ENCODE measurements around the gene NAXD.
"Not testable (repeated sequence)": the region's sequence is repeated elsewhere in the genome, so short reads cannot be mapped to it uniquely, and the experiment has no call there.

Gene NAXD

GRCh38 chr13:110644892-110645521 is 29.7 kb downstream of the NAXD start:
- DNase-seq (ENCODE audit: low read depth in 2 of 2): no peak

GRCh38 chr13:110645750-110646149 is 30.4 kb downstream of the NAXD start:
- no peak for DNase-seq (ENCODE audit: low read depth in 2 of 2)

GRCh38 chr13:110646442-110647364 is 31.4 kb downstream of the NAXD start:
- no peak for DNase-seq (ENCODE audit: low read depth in 2 of 2)

GRCh38 chr13:110647365-110647737 is 32.0 kb downstream of the NAXD start:
- DNase-seq (ENCODE audit: low read depth in 2 of 2): no peak

GRCh38 chr13:110648146-110648819 is 32.9 kb downstream of the NAXD start:
- no peak for DNase-seq (ENCODE audit: low read depth in 2 of 2)

GRCh38 chr13:110648848-110649421 is 33.6 kb downstream of the NAXD start:
- no peak for DNase-seq (ENCODE audit: low read depth in 2 of 2)

GRCh38 chr13:110649551-110649950 is 34.2 kb downstream of the NAXD start:
- no peak for DNase-seq (ENCODE audit: low read depth in 2 of 2)

GRCh38 chr13:110650436-110650835 is 35.1 kb downstream of the NAXD start:
- no peak for DNase-seq (ENCODE audit: low read depth in 2 of 2)

GRCh38 chr13:110651271-110651670 is 35.9 kb downstream of the NAXD start:
- no peak for DNase-seq (ENCODE audit: low read depth in 2 of 2)

GRCh38 chr13:110651726-110652230 is 36.4 kb downstream of the NAXD start:
- DNase-seq (ENCODE audit: low read depth in 2 of 2): no peak

GRCh38 chr13:110652231-110652730 is 36.9 kb downstream of the NAXD start:
- no peak for DNase-seq (ENCODE audit: low read depth in 2 of 2)

GRCh38 chr13:110652764-110653163 is 37.4 kb downstream of the NAXD start:
- no peak for DNase-seq (ENCODE audit: low read depth in 2 of 2)

GRCh38 chr13:110653271-110653670 is 37.9 kb downstream of the NAXD start:
- DNase-seq (ENCODE audit: low read depth in 2 of 2): no peak

- DNase-seq (ENCODE audit: low read depth in 2 of 2): no peak
Observed at GRCh38 chr13:110653851-110654250, 38.5 kb downstream of the NAXD start.

- DNase-seq (ENCODE audit: low read depth in 2 of 2): no peak
Observed at GRCh38 chr13:110657196-110657595, 41.9 kb downstream of the NAXD start.

GRCh38 chr13:110658218-110658911 is 43.0 kb downstream of the NAXD start:
- DNase-seq (ENCODE audit: low read depth in 2 of 2): not testable (repeated sequence)

- no peak for DNase-seq (ENCODE audit: low read depth in 2 of 2)
Observed at GRCh38 chr13:110661256-110661655, 45.9 kb downstream of the NAXD start.

- DNase-seq (ENCODE audit: low read depth in 2 of 2): no peak
Observed at GRCh38 chr13:110662091-110662490, 46.7 kb downstream of the NAXD start.

- DNase-seq (ENCODE audit: low read depth in 2 of 2): no peak
Observed at GRCh38 chr13:110662777-110663443, 47.6 kb downstream of the NAXD start.

GRCh38 chr13:110663491-110663890 is 48.1 kb downstream of the NAXD start:
- DNase-seq (ENCODE audit: low read depth in 2 of 2): no peak

- DNase-seq (ENCODE audit: low read depth in 2 of 2): no peak
Observed at GRCh38 chr13:110664041-110664440, 48.7 kb downstream of the NAXD start.

Data from stimulated activated CD8-positive, alpha-beta memory T cell treated with anti-CD3 and anti-CD28 coated beads, Interleukin-15, amount 100 ng/mL, for 4 hours (primary cell).